ENCODE results near the gene SHD. TPM values are rescaled to one million over a fixed set of nuclear protein-coding genes. Genes with fewer than 3 reads are reported as not detected.

The SHD gene
- total and polyA plus RNA-seq, 9 of the 15 experiments (the other 6 are each of a cell fraction or from before 2014, with no cell fraction given), result 0.05 to 0.62 (median 0.15) TPM; not detected in 5

GRCh38 chr19:4297901-4298809 lies 19.1 kb downstream of the SHD start:
- intact Hi-C loops (cut with micrococcal nuclease), result no loop called here
- H3K36me3 ChIP-seq (ENCODE audit: control insufficient read depth, insufficient read depth, low read length), result no peaks in the 10 kb centered on the region
- in situ Hi-C loops (cut with MboI), result no loop called here
- H3K27ac ChIP-seq (ENCODE audit: extremely low read depth, low read depth, low read length), result no peak overlapping the region
- no peaks in the 10 kb centered on the region for H4K20me1 ChIP-seq (replicated peaks; ENCODE audit: control insufficient read depth, insufficient read depth, low read length)
- FAIRE-seq (no peak), DNase-seq (ENCODE audit: extremely low read depth in 1 of 4, low spot score in 3 of 4) (no peak), ATAC-seq (peak; percentile 74)
- ChIA-PET CTCF (ENCODE audit: low intra/inter-chr PET ratio) (no interaction called here), POLR2A (interaction anchor here (1.0 kb wide), 1 partner anchor 20 kb away, joined by 3 read pairs; no protein-coding TSS in a partner anchor)
- H3K4me3 ChIP-seq, result no peak overlapping the region
- H3K9ac ChIP-seq (ENCODE audit: insufficient read depth in 1 of 2, low read depth in 2 of 2, low read length in 2 of 2), result peak overlapping the region in 1 of 2 experiments; percentile 14; a peak in 1 of 4 replicates
- peaks cover 3 to 8% of the 10 kb centered on the region in 2 experiments; a peak in 2 of 5 replicates for H3K27me3 ChIP-seq (ENCODE audit: control insufficient read depth in 2 of 2, insufficient read depth in 2 of 2, low read length in 2 of 2)
- H3K79me2 ChIP-seq (ENCODE audit: control insufficient read depth, insufficient read depth, low read length), result no peaks in the 10 kb centered on the region
- H2AFZ ChIP-seq (ENCODE audit: low read depth, low read length), result no peak overlapping the region
- no peaks in the 10 kb centered on the region for H3K9me3 ChIP-seq (replicated peaks; ENCODE audit: control insufficient read depth, insufficient read depth, low read depth, low read length)
- H3K4me1 ChIP-seq (replicated peaks in 1 of 2; ENCODE audit: control insufficient read depth in 2 of 2, insufficient read depth in 2 of 2, low read length in 2 of 2), result peaks cover 0 to 20% of the 10 kb centered on the region in 2 experiments; a peak in 3 of 5 replicates
- H3K4me2 ChIP-seq (ENCODE audit: insufficient read depth, low read length), result no peak overlapping the region
- no TSS peak for BruUV-seq (replicated peaks)
- 53% methylated on average over 27 of the region's 27 CpGs for WGBS (ENCODE audit: insufficient coverage, low coverage, missing lambda C conversion rate)
- H3K9me1 ChIP-seq (ENCODE audit: control insufficient read depth, insufficient read depth, low read length), result no peaks in the 10 kb centered on the region
- TF ChIP-seq ZNF699 (CRISPR knock-in tag; IDR thresholded peaks at IDR 0.05; ENCODE audit: insufficient replicate concordance) (no peak), NFIC (IDR thresholded peaks at IDR 0.05) (peak; percentile 38; the same call in 1 of the 2 replicates), ZNF277 (CRISPR knock-in tag; IDR thresholded peaks at IDR 0.05; ENCODE audit: borderline replicate concordance) (no peak), RAD21 (CRISPR knock-in tag; conservative IDR thresholded peaks at IDR 0.05 in 1 of 2, IDR thresholded peaks at IDR 0.05 in 1 of 2) (0 out of 4 replicates have a peak, but pooled peaks of 1 of the 2 experiments have one; percentile 4), ILF3 (IDR thresholded peaks at IDR 0.05; ENCODE audit: borderline replicate concordance) (no peak), THRB (CRISPR knock-in tag; conservative IDR thresholded peaks at IDR 0.05) (no peak), ARID1B (IDR thresholded peaks at IDR 0.05) (no peak), RBM14 (IDR thresholded peaks at IDR 0.05; ENCODE audit: borderline replicate concordance, insufficient read depth, low read depth, low read length) (no peak), MLLT1 (IDR thresholded peaks at IDR 0.05) (no peak), ZNF707 (CRISPR knock-in tag; conservative IDR thresholded peaks at IDR 0.05) (no peak), NCOA6 (IDR thresholded peaks at IDR 0.05) (no peak), ZNF124 (CRISPR knock-in tag; IDR thresholded peaks at IDR 0.05) (no peak), CTCF (IDR thresholded peaks at IDR 0.05 in 2 of 3, conservative IDR thresholded peaks at IDR 0.05 in 1 of 3; ENCODE audit: insufficient read depth in 2 of 3, low read depth in 1 of 3, low read length in 3 of 3) (peak in 2 of 3 experiments; percentile 19 to 41; a peak in 2 of 6 replicates), SETDB1 (IDR thresholded peaks at IDR 0.05; ENCODE audit: low read length) (no peak)
